GM21825 (cell line): ENCODE data around the gene SELL.
"Not testable (repeated sequence)": the region's sequence is repeated elsewhere in the genome, so short reads cannot be mapped to it uniquely, and the experiment has no call there.

Experiments used
- ATAC-seq: cut with Tn5 transposase; IDR thresholded peaks from one replicate; pipeline ENCODE4 v1.9.1; 2021; ENCODE audit warnings: mild to moderate bottlenecking, moderate library complexity; ENCODE audit not compliant: unreplicated experiment

Gene SELL

GRCh38 chr1:169711469-169712308, at the start of gene SELL:
TSS of gene SELL (minus strand) at chr1:169711620. CDS start at chr1:169711498, 122 bp downstream.
- peak; percentile 75 for ATAC-seq

GRCh38 chr1:169759038-169759437, 47.6 kb upstream of the SELL start:
- ATAC-seq, result no peak

GRCh38 chr1:169753549-169753948, 42.1 kb upstream of the SELL start:
- ATAC-seq, result no peak

DNA sequence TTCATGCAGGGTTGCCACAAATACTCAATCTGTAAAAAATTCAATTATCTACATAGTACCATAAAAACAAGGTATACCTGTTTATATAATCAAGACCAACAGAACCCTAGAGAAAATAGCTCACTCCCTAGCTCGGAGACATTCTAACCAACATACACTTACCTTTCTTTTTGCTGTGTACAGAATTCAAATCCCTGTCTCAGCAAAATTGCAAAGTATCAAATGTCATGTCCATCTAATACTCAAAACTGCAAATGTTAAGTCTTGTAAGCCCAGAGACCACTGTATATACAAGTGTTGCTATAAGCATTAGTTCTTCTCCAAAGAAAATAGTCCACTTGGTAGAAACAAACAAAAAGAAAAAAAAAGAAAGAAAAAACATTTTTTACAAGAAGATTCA, 38.6 kb upstream of the SELL start:
- ATAC-seq, result no peak

DNA sequence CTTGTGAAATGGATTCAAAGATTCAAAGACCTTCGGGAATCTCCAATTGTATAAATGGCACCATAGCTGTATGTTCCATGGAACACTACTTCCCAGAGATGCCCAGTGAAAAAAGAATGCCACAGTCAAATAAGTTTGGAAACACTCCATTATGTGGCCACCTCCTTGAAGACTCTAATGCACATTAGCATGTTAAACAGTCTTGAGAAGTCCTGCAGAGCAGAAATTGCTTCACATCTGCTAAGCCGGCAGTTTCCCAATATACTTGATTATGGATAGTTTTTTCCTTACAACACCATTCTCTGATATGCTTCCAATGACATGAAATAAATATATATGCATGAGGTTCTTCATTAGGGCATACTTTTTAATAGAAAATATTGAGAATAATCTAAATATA, 35.1 kb upstream of the SELL start:
- no peak for ATAC-seq

DNA sequence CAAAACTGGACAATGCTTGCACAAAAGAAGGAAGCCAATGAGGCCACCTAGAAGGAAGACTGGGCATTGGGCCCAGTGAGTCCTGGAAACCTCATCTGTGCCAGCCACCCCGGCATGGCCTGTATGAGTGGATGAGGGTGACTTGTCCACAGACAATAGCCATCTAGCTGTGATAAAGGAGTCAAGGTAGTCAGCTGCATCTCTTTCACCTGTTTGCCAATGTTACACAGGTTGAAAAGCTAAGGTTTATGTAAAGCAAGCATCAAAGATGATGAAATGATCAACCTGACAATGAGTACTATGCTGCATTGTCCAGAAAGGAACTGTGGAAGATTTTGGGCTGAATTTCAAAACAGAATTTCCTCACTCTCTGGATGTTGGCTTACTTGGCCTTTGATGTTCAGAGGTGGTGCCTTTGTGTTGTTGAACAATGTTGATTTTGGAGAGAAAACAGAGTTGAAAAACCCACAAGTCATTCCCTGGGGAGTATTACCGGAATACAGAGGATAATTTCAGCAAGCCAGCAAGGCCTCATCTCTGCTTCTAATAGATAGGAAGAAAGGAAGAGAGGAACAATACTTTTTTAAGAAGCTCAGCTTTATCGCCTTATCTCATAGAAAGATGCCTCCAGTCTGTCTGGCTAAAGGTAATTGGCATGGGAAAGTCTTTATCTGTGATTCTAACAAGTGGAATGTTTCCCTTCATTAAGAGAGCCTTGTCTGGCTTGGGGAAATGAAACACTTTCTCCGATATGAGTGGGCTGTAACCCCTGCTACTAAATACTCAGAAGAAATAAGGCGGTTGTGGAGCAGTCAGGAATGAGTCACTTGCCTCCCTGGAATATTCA, 33.8 kb upstream of the SELL start:
- no peak for ATAC-seq

GRCh38 chr1:169741666-169742394, 30.4 kb upstream of the SELL start:
- no peak for ATAC-seq

- no peak for ATAC-seq
Measured at GRCh38 chr1:169739980-169740379, 28.6 kb upstream of the SELL start.

GRCh38 chr1:169733924-169734323, 22.5 kb upstream of the SELL start, which contains the start of gene SELE:
TSS of gene SELE (minus strand) at chr1:169734079. CDS start at chr1:169733612, 467 bp downstream.
- ATAC-seq, result no peak

DNA sequence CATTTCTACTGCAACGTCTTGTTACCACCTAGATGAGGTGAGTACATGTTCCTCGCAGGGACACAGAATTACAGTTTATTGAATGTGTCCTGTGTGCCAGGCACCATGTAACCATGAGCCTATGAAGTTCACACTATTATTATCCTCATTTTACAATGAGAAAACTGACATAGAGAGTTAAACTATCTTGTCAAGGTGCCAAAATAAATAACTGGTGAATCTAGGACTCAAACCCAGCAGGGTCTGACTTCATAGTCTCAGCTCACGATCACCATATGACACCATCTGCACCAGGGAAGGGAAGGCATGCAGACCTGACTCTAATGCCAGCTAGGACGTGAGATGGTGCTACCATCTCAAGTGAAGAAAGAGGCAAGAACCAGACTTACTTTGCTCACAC, 20.0 kb upstream of the SELL start:
- no peak for ATAC-seq

DNA sequence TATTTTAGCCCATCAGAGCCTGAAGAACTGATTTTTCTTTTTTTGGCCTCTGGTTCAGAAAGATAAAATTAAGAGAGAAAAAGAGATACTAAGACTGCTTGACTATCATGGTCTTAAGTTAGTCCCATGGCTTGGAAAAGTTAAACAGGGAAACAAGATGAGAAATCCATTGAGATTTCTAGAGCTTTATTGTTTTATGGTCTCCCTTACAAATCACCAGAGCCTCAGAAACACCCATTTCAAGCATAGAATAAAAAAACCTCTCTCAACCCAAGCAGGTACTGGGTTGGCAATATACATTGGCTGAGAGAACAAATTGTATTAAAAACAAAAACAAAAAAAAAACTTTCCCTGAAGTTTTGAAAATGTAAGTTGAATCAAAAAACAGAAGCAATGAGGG, 18.6 kb upstream of the SELL start:
- no peak for ATAC-seq

GRCh38 chr1:169727307-169727706, 15.9 kb upstream of the SELL start:
- no peak for ATAC-seq

DNA sequence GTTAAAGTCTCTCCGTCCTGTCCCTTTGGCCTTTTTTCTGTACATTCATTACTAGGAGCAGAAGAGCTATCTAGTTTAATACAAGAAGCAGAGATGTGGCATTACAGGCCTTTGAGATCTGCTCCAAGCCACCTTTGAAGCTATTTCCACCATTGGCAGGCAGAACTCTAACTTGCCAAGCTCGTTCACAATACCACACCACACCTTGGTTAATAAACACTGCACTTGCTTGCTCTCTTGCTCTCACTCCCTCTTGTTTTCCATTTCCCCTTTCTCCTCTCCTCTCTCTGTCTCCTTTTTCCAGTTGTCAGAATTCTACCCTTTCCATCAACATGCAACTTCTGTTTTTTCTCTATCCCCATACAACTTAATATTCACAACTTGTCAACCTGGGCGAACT, 15.4 kb upstream of the SELL start:
- no peak for ATAC-seq

- no peak for ATAC-seq
Measured at GRCh38 chr1:169725930-169726329, 14.5 kb upstream of the SELL start.

GRCh38 chr1:169724168-169724567, 12.7 kb upstream of the SELL start:
- no peak for ATAC-seq

DNA sequence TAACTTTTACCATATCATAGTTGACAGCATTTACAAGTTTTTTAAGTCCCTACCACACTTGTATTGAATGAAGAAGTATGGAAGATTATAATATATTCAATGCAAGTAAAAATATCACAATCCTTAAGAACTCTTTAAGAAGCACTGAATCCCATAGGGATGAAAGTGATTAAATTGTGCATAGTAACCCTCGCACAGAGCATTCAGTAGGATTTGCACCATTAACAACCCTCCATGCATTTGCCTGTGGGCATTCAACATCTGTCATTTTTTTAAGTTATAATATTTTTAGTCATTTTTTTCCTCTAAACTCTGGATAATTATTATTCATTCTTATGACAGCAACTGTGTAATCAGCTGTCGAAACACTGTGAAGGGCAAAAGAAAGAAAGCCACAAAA, 12.3 kb upstream of the SELL start:
- no peak for ATAC-seq

- ATAC-seq, result no peak
Measured at GRCh38 chr1:169722779-169723178, 11.4 kb upstream of the SELL start.

DNA sequence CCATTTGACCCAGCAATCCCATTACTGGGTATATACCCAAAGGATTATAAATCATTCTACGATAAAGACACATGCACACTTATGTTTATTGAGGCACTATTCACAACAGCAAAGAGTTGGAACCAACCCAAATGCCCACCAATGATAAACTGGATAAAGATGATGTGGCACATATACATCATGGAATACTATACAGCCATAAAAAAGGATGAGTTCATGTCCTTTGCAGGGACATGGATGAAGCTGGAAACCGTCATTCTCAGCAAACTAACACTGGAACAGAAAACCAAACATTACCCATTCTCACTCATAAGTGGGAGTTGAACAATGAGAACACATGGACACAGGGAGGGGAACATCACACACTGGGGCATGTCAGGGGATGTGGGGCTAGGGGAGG, 3.7 kb upstream of the SELL start:
- ATAC-seq, result not testable (repeated sequence)

- ATAC-seq, result not testable (repeated sequence)
Measured at GRCh38 chr1:169713090-169713489, 1.7 kb upstream of the SELL start.

DNA sequence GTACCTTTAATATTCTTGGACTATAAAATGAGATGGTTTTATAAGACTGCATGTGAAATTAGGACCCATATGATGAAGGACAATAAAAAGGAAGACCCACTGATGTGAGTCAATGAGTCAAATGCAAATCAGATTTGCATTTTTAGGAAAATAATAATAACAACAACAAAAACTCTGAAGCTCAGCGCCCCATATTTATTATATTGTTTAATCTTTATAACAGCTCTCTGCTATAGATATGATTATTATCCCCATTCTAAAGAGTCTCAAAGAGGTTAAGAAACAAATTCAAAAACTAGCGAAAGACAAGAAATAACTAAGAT, 850 bp upstream of the SELL start:
- ATAC-seq, result no peak

GRCh38 chr1:169708647-169709046, 2.8 kb downstream of the SELL start:
- ATAC-seq, result no peak
